Lung microvascular endothelial cell (primary cell): Measurements from ENCODE around the gene UNC93B1. TPM values are rescaled to one million over a fixed set of nuclear protein-coding genes. Genes with fewer than 3 reads are reported as not detected.
A peak's percentile ranks its signal among the peaks of the same experiment; 100 is the strongest.

ENCODE experiments used
- DNase-seq, 2 donors: peaks; one replicate each; pipeline versions ENCODE4 v3.0.0 to v3.0.0-alpha.2; 2010; ENCODE audit warnings: low read depth in 2 of 2
- total RNA-seq: library from RNA; depleted of rRNA; stranded (reverse); fragments of >200 nt; gene quantifications from 2 replicates; pipeline ENCODE4 v1.2.1, GENCODE V29; 2014

UNC93B1 gene, protein sequence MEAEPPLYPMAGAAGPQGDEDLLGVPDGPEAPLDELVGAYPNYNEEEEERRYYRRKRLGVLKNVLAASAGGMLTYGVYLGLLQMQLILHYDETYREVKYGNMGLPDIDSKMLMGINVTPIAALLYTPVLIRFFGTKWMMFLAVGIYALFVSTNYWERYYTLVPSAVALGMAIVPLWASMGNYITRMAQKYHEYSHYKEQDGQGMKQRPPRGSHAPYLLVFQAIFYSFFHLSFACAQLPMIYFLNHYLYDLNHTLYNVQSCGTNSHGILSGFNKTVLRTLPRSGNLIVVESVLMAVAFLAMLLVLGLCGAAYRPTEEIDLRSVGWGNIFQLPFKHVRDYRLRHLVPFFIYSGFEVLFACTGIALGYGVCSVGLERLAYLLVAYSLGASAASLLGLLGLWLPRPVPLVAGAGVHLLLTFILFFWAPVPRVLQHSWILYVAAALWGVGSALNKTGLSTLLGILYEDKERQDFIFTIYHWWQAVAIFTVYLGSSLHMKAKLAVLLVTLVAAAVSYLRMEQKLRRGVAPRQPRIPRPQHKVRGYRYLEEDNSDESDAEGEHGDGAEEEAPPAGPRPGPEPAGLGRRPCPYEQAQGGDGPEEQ
- 12.2 and 21.0 TPM in 2 replicates for total RNA-seq

DNA sequence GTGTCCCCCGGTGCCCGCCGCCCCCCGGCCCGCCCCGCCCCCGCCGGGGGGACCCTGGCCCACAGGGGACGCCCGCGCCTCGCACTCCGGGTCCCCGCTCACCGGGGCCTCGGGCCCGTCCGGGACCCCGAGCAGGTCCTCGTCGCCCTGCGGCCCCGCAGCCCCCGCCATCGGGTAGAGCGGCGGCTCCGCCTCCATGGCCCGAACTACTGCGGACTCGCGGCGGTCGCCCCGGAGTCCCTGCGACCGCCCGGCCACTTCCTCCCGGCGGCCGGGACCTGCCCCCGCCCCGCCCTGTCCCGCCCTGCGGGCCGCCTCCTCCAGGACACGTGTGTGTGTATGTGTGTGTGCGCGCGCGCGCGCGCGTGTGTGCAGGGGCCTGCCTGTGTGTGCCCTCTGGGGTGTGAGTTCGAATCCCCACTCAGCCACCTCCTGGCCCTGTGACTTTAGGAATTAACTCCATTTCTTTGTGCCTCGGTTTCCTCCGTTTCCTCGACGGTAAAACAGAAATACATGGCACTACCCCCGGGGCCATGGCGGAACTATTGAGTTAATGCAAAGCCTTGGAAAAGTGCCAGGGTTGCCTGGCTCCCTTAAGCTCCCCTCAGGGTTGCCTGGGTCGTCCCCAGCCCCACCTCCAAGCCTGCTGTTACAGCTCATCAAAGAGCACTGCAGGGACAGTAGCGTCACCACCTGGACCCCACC lies at the start of gene UNC93B1:
TSS of gene UNC93B1 (minus strand) at position 252 of the 705 bp plus-strand sequence. CDS start at position 198, 54 bp downstream.
- DNase-seq: peak; percentile 81 to 90

DNA sequence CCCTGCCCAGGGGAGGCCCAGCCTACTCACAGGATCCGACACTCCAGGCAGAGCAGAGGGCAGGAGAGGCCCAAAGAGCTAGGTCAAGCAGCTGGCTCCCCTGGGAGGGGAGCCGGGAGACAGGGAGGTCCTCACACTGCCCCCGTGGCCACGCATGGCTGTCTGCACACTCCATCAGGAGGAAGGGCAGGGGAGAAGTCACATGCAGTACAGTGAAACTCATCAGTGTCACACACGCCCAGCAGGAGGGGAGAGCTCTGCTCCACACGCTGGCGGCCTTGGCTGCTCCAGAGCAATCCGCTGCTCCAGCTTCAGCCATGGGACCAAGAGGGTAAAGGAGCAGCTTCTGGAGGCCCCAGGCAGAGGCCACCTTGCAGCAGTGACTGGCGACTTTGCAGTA lies 49.2 kb upstream of the UNC93B1 start:
- DNase-seq: no peak

DNA sequence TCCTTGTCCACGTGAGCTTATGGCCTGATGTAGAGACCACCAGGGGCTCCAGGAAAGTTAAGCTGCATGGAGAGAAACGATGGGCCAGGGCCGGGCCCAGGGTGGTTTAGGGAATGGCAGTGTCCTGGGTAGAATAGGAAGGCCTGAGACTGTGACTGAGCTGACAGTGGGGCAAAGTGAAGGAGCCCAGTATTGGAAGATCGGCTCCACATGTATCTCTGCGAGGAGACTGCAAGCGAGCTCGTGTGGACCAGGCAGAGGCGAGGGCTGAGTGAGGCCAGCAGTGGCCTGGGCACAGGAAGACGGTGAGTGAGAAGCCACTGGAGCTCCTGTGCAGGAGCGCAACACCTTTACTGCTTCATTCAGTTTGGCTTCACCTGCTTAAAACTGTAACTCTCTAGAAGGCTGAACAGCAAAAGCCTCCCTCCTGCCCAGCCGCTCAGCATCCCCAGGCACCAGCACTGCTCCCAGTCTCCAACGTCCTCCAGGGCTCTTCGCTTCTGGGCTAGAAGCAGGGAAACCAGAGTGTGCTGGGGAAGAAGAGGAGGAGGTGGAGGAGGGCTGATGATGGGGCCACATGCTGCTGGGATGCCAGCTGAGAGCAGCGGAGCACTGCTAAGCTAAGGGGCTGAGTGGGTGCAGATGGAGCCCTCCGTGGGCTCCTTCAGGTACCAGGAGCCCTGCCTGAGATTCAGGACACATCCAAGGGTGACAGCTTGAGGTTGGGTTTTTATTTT lies 48.4 kb upstream of the UNC93B1 start:
- DNase-seq: no peak

DNA sequence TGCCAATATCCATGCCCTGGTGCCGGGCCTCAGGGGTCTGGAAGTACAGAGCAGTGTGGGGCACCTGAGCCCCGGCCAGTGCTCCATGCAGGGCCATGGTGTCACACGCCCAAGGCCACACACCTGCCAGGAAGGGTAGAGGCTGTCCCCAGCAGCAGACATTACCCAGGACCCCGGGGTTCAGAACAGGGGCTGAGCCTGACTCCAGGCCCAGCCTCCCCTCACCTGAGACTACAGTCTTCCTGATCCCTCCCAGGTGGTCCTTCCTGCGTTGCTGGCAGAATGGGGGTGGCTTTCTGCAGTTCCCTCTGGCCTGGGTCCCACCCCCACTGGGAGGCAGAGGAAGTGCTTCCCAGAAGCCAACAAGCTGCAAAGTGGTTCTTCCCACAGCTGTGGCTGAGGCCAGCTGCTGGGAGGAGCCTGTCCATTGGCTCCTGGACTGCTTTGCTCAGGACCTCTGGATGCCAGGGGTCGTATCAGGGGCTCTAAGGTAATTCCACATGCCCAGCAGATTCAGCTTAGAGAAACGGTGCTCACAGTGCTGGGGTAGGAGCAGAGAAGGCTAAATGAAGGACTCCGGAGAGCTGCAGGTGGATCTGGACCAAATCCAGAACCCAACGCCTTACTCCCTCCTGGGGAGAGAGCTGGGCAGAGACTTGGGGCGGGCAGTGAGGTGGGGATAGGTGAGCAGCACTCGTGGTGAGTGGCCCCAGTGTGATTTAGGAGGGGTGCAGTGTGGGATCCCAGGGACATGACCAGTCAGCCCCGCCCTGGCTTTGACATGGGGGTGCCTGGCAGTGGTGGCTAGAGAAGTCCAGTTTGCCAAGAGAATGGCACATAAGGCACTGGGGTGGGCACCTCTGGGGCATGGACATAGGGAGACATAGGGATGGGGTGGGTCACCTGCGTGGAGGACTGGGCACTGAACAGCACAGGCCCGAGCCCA lies 47.6 kb upstream of the UNC93B1 start:
- no peak for DNase-seq

DNA sequence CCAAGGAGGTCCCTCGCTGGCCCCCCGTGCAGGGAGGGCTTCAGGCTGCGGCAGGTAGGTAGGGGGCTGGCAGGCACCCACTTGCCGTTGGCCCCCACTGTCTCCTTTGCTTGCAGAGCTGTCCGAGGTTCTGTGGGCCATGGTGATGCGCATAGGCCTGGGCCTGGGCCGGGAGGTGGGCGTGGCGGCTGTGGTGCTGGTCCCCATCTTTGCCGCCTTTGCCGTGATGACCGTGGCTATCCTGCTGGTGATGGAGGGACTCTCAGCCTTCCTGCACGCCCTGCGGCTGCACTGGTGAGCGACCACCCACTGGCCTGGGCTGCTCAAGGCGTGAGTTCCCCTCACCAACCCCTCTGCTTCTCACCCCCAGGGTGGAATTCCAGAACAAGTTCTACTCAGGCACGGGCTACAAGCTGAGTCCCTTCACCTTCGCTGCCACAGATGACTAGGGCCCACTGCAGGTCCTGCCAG lies 46.5 kb upstream of the UNC93B1 start:
- DNase-seq: no peak

DNA sequence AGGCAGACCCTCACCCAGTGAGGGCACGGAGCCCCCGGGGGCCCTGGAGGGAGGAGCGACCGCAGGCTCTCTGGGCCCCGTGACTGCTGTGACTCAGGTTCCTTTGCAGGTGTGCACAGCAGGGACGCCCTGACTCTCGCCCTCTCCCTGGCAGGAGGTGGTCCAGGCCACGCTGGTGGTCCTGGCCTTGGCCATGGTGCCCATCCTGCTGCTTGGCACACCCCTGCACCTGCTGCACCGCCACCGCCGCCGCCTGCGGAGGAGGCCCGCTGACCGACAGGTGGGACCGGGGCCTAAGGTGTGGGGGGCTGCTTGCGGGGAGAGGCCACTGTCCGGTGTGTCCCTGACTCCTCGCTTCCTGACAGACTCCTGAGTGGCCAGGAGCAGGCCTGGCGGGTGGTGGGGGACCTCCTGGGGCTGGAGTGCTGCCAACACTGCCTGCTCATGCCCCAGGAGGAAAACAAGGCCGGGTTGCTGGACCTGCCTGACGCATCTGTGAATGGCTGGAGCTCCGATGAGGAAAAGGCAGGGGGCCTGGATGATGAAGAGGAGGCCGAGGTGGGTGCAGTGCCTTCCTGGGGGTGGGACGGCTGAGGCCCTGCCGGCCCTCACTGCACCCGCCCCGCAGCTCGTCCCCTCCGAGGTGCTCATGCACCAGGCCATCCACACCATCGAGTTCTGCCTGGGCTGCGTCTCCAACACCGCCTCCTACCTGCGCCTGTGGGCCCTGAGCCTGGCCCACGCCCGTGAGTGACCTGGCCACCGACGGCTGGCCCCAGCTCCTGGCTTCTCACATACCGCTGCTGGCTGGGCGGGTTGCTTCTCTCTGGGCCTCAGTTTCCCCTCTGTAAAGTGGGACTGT lies 45.8 kb upstream of the UNC93B1 start:
- peak in 1 of 2 donors; percentile 28 for DNase-seq

DNA sequence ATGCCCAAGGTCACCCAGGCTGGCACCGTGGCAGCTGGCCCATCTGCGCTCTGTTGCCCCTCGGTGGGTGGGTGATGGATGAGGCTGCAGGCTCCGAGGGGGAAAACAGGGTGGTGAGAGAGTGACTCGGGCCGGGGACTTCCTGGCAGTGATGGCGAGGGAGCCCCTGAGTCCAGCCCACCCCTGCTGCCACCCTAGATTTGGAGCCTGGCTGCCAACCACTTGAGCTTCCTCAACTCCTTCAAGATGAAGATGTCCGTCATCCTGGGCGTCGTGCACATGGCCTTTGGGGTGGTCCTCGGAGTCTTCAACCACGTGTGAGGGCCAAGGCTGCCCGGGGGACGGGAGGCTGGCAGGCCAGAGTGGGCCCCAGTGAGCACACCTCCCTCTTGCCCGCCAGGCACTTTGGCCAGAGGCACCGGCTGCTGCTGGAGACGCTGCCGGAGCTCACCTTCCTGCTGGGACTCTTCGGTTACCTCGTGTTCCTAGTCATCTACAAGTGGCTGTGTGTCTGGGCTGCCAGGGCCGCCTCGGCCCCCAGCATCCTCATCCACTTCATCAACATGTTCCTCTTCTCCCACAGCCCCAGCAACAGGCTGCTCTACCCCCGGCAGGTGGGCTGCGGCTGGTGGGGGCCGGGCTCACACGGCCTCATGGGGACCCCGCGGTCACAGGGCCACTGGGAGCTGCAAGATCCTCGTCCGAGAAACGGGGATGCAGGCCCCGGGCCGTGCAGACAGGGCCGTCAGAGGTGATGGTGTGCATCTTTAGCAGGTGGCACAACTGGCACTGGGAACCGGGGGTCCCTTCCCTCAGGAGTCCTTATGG lies 45.0 kb upstream of the UNC93B1 start:
- DNase-seq: no peak

DNA sequence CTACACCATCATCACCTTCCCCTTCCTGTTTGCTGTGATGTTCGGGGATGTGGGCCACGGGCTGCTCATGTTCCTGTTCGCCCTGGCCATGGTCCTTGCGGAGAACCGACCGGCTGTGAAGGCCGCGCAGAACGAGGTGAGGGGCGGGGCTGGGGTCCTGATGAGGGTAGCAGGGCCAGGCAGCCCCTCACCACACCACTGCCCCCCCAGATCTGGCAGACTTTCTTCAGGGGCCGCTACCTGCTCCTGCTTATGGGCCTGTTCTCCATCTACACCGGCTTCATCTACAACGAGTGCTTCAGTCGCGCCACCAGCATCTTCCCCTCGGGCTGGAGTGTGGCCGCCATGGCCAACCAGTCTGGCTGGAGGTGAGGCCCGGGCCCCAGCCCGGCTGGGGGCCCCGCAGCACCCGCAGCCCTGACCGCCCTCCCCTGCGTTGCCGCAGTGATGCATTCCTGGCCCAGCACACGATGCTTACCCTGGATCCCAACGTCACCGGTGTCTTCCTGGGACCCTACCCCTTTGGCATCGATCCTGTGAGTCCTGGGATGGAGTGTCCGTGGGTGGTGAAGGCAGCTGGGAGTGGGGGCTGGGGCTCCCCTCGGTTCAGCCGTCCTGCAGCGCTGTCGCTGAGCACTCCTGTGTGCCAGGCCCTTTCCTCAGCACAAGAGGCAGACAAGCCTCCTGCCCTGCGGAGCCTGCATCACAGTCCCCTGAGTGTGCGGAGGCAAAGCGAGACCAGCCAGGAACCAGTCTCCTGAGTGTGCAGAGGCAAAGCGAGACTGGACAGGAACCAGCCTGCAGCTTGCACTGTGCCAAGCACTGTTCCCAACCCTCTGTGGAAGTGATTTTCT lies 43.8 kb upstream of the UNC93B1 start:
- no peak for DNase-seq

DNA sequence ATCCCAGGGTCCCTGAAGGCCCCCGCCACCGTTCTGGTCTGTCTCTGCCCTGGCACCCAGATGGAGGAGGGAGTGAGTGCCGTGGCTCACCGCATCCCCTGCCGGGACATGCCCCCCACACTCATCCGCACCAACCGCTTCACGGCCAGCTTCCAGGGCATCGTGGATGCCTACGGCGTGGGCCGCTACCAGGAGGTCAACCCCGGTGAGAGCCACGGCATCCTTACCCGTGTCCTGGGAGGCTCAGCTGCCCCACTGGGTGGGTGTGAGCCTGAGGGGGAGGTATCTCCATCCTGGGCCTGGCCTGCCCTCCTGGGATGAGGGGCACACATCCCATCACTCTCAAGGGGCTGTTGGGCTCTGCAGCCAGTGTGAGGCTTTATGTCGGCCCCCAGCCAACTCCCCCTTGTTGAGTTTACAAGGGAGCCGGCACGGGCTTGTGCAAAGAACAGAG lies 41.0 kb upstream of the UNC93B1 start:
- DNase-seq: no peak

DNA sequence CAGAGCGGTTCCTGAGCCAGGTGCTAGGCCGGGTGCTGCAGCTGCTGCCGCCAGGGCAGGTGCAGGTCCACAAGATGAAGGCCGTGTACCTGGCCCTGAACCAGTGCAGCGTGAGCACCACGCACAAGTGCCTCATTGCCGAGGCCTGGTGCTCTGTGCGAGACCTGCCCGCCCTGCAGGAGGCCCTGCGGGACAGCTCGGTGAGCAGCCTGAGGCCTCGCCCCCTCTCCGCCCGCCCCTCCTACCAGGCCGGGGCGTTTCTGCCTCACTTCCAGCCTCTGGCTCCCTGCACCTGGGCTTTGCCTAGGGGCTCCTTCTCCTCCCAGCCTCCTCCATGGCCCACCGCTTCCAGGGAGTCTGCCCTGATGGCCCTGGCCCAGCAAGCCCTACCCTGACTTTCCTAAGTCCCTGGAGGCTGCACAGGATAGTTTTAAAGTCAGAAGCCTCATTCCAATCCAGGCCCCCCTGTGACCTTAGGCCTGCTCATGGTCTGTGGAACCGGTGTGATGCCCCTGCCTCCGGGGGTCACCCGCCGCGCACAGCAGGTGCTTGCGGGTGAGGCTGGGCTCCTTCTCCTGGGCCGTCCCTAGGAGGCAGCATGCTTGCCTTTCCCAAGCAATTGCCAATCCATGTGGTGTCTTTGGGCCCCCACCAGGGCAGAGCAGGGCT lies 40.4 kb upstream of the UNC93B1 start:
- no peak for DNase-seq

DNA sequence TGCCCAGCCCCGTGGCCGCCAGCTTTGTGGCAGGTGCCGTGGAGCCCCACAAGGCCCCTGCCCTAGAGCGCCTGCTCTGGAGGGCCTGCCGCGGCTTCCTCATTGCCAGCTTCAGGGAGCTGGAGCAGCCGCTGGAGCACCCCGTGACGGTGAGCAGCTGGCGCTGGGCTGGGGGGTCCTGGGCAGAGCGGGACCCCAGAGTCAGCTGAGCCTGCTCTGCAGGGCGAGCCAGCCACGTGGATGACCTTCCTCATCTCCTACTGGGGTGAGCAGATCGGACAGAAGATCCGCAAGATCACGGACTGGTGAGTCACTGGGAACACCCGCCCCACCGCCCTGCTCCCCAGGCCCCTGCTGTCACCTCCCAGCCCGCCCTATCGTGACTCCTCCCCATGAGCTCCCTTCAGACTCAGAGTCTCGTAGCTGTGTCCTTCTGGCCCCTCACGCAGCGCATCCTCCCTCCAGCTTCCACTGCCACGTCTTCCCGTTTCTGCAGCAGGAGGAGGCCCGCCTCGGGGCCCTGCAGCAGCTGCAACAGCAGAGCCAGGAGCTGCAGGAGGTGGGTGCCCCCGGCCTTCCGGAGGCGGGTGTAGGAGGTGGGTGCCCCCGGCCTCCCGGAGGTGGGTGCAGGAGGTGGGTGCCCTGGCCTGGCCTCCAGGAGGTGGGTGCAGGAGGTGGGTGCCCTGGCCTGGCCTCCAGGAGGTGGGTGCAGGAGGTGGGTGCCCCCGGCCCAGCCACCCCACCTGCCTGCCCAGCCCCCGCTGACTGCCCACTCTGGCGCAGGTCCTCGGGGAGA lies 39.6 kb upstream of the UNC93B1 start:
- DNase-seq: no peak

DNA sequence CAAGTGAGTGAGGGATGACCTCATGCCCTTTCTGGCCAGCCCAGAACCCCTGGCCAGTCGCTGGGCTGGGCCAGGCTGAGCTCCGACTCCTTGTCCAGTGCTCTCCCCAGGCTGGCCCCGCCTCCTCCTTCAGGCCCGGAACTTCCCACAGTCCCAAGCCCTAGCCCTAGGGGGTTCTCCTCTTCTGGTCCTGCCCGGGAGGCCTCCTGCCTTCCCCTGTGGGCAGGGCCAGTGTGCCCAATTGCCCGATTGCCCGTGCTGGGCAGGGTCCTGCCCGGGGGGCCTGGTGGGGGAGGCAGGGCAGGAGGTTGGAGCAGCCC lies 39.1 kb upstream of the UNC93B1 start:
- DNase-seq: no peak

DNA sequence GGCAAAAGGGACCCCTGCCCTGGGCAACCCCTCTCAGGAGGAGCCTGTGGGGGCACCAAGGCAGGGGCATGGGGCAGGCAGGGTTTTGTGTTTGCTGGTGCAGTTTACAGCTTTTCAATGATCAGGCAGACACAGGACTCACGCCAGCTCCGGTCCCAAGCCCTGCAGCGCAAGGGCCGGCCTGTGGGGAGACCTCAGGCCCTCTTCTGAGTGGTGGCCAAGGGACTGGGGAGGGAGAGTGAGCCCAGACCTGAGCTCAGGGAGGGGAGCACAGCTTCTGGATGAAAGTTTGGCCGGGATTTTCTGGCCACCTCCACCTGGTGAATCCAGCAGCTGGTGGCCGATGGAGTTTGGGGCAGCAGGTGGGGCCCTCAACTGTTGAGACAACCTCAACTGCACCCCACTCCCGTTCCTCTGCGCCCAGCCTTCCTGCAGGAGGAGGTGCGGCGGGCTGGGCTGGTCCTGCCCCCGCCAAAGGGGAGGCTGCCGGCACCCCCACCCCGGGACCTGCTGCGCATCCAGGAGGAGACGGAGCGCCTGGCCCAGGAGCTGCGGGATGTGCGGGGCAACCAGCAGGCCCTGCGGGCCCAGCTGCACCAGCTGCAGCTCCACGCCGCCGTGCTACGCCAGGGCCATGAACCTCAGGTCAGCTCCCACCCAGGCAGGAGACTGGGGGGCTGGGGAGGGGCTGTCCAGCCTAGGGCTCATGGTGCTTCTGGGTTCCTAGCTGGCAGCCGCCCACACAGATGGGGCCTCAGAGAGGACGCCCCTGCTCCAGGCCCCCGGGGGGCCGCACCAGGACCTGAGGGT lies 38.5 kb upstream of the UNC93B1 start:
- no peak for DNase-seq

DNA sequence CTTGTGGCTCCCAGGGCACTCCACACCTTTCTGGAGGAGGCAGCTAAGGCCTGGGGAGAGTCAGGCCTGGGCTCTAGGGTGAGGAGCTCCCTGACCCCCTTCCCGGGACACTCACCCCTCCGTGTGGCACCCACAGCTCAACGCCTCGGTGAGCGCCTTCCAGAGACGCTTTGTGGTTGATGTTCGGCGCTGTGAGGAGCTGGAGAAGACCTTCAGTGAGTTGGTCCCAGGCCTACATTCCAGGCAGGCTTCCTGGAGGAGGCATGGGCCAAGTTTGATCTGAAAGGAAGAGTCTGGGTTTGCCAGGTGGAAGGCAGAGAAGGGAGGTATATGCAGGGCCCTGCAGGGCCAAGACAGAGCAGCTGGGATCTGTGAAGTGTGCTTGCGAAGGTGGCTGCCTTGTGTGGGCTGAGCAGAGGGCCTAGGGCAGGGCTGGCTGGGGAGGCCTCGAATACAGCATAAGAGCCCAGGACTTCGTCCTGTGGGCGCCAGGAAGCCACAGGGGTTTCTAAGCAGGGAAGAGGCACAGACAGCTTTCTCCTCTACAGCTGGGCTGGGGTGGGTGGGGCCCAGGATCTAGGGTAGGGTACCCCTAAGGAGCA lies 37.8 kb upstream of the UNC93B1 start:
- DNase-seq: no peak

DNA sequence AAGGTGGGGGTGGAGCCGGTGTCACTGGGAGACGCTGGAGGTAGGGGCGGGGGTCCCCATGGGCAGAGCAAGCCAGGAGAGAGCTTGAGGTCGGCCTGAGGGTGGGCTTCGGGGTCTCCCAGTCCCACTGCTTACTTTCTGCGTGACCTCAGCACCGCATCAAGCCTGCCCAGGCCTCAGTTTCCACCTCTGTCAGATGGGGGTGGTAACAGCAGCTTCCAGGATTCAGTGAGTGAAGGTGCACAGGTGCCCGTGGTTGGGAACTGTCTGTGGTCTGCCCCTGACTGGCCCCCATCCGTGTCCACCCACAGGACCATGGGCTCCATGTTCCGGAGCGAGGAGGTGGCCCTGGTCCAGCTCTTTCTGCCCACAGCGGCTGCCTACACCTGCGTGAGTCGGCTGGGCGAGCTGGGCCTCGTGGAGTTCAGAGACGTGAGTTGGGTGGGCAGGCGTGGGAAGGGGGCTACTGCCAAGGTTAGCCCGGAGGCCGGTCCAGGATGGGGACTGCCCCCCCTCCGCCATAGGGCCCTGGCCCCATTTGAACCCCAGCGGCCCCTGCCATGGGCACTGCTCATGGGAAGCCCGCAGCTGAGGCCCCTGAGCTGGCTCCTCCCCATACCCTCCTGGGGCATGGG lies 37.2 kb upstream of the UNC93B1 start:
- no peak for DNase-seq
